OCI-LY7 (cell line): ENCODE results near the gene TRIM59. TPM values are rescaled to one million over a fixed set of nuclear protein-coding genes. Genes with fewer than 3 reads are reported as not detected.

Experiments
- BruUV-seq: library from RNA; stranded (reverse); fragments of 400-500 nt; replicated peaks from 2 replicates; lab custom pipeline; 2021; lab: Mats Ljungman, UMichigan
- CTCF ChIA-PET: fragments of 300-600 bp; sonication (Branson Sonifier 250); formaldehyde crosslinking; loops from one replicate; lab custom pipeline; 2022; ENCODE audit warnings: antibody characterized with exemption; ENCODE audit not compliant: unreplicated experiment; lab: Charles Lee
- POLR2A ChIA-PET: fragments of 300-600 bp; sonication (Branson Sonifier 250); formaldehyde crosslinking; loops from one replicate; lab custom pipeline; 2022; ENCODE audit warnings: antibody characterized with exemption; lab: Charles Lee
- DNase-seq: peaks from one replicate; pipeline ENCODE4 v3.0.0-alpha.2; 2015; ENCODE audit warnings: low spot score
- H2AFZ ChIP-seq: fragments of 200-600 bp; sonication (generic), shearing (Covaris generic); 2 replicates; pipeline ENCODE4 v1.6.1; 2014; ENCODE audit warnings: mild to moderate bottlenecking, antibody characterized with exemption, low read length, moderate library complexity
- H3K27ac ChIP-seq: fragments of 200-600 bp; sonication (generic); 2 replicates; pipeline ENCODE4 v1.5.1; 2014; ENCODE audit warnings: mixed run types, low read depth, mild to moderate bottlenecking, moderate library complexity, low read length, inconsistent platforms; ENCODE audit not compliant: poor library complexity, severe bottlenecking
- H3K36me3 ChIP-seq: fragments of 200-600 bp; sonication (generic); 2 replicates; pipeline ENCODE4 v1.6.1; 2014; ENCODE audit warnings: mild to moderate bottlenecking, antibody characterized with exemption, low read length, moderate library complexity, mixed read lengths; ENCODE audit not compliant: insufficient read depth
- H3K4me1 ChIP-seq: fragments of 200-600 bp; sonication (generic); 2 replicates; pipeline ENCODE4 v1.5.1; 2014; ENCODE audit warnings: mild to moderate bottlenecking, low read length; ENCODE audit not compliant: insufficient read depth, poor library complexity, severe bottlenecking
- H3K4me2 ChIP-seq: fragments of 200-600 bp; sonication (generic); 2 replicates; pipeline ENCODE4 v1.6.1; 2014; ENCODE audit warnings: mild to moderate bottlenecking, low read length
- H3K4me3 ChIP-seq: fragments of 200-600 bp; sonication (generic); 2 replicates; pipeline ENCODE4 v1.5.1; 2014; ENCODE audit warnings: mild to moderate bottlenecking, low read depth, low read length; ENCODE audit not compliant: poor library complexity, severe bottlenecking
- H3K79me2 ChIP-seq: fragments of 200-600 bp; sonication (generic); 2 replicates; pipeline ENCODE4 v1.6.1; 2016; ENCODE audit warnings: low read depth, mild to moderate bottlenecking, low read length, moderate library complexity, mixed read lengths; ENCODE audit not compliant: insufficient read depth
- H3K9me2 ChIP-seq: fragments of 200-600 bp; sonication (generic); 2 replicates; pipeline ENCODE4 v1.6.1; 2016; ENCODE audit warnings: mild to moderate bottlenecking, low read length, mixed read lengths; ENCODE audit not compliant: insufficient read depth
- H3K9me3 ChIP-seq: fragments of 200-600 bp; sonication (generic); 2 replicates; pipeline ENCODE4 v1.6.1; 2014; ENCODE audit warnings: mild to moderate bottlenecking, mixed run types, low read length, mixed read lengths
- H4K20me1 ChIP-seq: fragments of 200-600 bp; sonication (generic); 2 replicates; pipeline ENCODE4 v1.6.1; 2014; ENCODE audit warnings: mild to moderate bottlenecking, antibody characterized with exemption, low read length, moderate library complexity, mixed read lengths; ENCODE audit not compliant: insufficient read depth
- CTCF ChIP-seq: fragments of 200-600 bp; sonication (generic); conservative IDR thresholded peaks from 2 replicates; pipeline ENCODE4 v1.5.1; 2014; ENCODE audit warnings: mild to moderate bottlenecking, antibody characterized with exemption, low read length, moderate library complexity, mixed read lengths
- EZH2phosphoT487 ChIP-seq: fragments of 200-600 bp; sonication (generic); IDR thresholded peaks from 2 replicates; pipeline ENCODE4 v1.6.1; 2018; ENCODE audit warnings: low read depth, borderline replicate concordance, mild to moderate bottlenecking, mixed run types, antibody characterized with exemption, low read length, moderate library complexity, mixed read lengths
- intact Hi-C: fragments of 100-400 bp; cut with micrococcal nuclease; formaldehyde crosslinking; loops from one replicate; pipeline ENCODE4 v1.10.0; 2022; ENCODE audit not compliant: unreplicated experiment
- total RNA-seq, 2 experiments: library from RNA; depleted of rRNA in 1 of 2; stranded (reverse); fragments of >200 nt in 1 of 2; shearing (Covaris generic) in 1 of 2; gene quantifications; 2 replicates each; pipeline ENCODE4 v1.2.3, GENCODE V29; 2014 to 2022

TRIM59 gene
- total RNA-seq, 2 experiments from 2014 or later: 28.7 to 46.9 TPM

DNA sequence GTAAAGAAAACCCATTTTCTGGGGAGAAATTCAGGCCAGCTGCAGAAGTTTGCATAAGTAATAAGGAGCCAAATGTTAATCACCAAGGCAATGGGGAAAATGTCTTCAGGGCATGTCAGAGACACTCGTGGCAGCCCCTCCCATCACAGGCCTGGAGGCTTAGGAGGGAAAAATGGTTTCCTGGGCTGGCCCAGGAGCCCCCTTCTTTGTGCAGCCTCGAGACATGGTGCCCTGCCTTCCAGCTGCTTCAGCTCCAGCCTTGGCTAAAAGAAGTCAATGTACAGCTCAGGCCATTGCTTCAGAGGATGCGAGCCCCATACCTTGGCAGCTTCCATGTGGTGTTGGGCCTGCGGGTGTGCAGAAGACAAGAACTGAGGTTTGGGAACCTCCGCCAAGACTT lies 20.6 kb upstream of the TRIM59 start:
- no peaks in the 10 kb centered on the region for H4K20me1 ChIP-seq
- ChIA-PET POLR2A (no interaction called here), CTCF (no interaction called here)
- H2AFZ ChIP-seq: no peak overlapping the region
- no peaks in the 10 kb centered on the region for H3K4me1 ChIP-seq
- no peak overlapping the region for H3K27ac ChIP-seq
- TF ChIP-seq EZH2phosphoT487 (no peak), CTCF (no peak)
- no peaks in the 10 kb centered on the region for H3K79me2 ChIP-seq
- H3K4me2 ChIP-seq: no peak overlapping the region
- BruUV-seq: no TSS peak
- 0 out of 2 replicates have a peak, but pooled peaks cover 5% of the 10 kb centered on the region for H3K9me3 ChIP-seq
- no peak for DNase-seq
- H3K4me3 ChIP-seq: no peak overlapping the region
- H3K36me3 ChIP-seq: no peaks in the 10 kb centered on the region
- H3K9me2 ChIP-seq: no peaks in the 10 kb centered on the region
- intact Hi-C loops: no loop called here

DNA sequence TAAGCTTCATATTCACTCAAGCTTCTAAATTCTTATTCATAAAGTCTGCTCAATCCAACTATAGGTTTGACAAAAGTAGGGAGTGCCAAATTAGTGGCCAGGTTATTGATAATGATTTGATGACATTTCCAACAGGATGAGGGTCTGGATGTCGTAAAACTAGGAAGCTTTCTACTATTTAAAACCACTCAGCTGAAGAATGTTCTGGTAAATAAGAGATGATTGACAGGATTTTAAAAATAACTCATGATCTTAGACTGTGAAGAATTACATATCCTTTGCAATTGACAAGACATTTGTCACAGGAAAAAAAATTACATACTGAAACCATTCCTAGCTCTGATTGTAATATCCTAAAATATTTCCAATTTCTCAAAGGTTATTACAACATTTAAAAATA lies 15.4 kb upstream of the TRIM59 start:
- no peaks in the 10 kb centered on the region for H3K9me2 ChIP-seq
- no peaks in the 10 kb centered on the region for H3K79me2 ChIP-seq
- H3K27ac ChIP-seq: no peak overlapping the region
- H2AFZ ChIP-seq: no peak overlapping the region
- intact Hi-C loops: no loop called here
- BruUV-seq: no TSS peak
- ChIA-PET CTCF (no interaction called here), POLR2A (interaction anchor here (0.5 kb wide), 1 partner anchor 36 kb away, joined by 3 read pairs; no protein-coding TSS in a partner anchor)
- no peak overlapping the region for H3K4me2 ChIP-seq
- TF ChIP-seq EZH2phosphoT487: no peak
- no peak for TF ChIP-seq CTCF
- no peaks in the 10 kb centered on the region for H3K9me3 ChIP-seq
- no peak overlapping the region for H3K4me3 ChIP-seq
- no peaks in the 10 kb centered on the region for H3K36me3 ChIP-seq
- no peaks in the 10 kb centered on the region for H3K4me1 ChIP-seq
- no peaks in the 10 kb centered on the region for H4K20me1 ChIP-seq
- DNase-seq: no peak

GRCh38 chr3:160464321-160464720 lies 14.7 kb upstream of the TRIM59 start:
- Histone ChIP-seq H3K4me2 (no peak overlapping the region), H3K4me1 (no peaks in the 10 kb centered on the region), H2AFZ (no peak overlapping the region), H4K20me1 (no peaks in the 10 kb centered on the region), H3K36me3 (no peaks in the 10 kb centered on the region), H3K27ac (no peak overlapping the region), H3K9me3 (no peaks in the 10 kb centered on the region), H3K4me3 (no peak overlapping the region), H3K9me2 (no peaks in the 10 kb centered on the region), H3K79me2 (no peaks in the 10 kb centered on the region)
- ChIA-PET POLR2A (interaction anchor here (0.5 kb wide), 1 partner anchor 37 kb away, joined by 3 read pairs; no protein-coding TSS in a partner anchor), CTCF (no interaction called here)
- BruUV-seq: no TSS peak
- no peak for DNase-seq
- intact Hi-C loops: no loop called here
- TF ChIP-seq EZH2phosphoT487 (no peak), CTCF (no peak)
